Measurements from ENCODE around the gene SFTPD.
"Not testable (repeated sequence)": the region's sequence is repeated elsewhere in the genome, so short reads cannot be mapped to it uniquely, and the experiment has no call there.

SFTPD gene

DNA sequence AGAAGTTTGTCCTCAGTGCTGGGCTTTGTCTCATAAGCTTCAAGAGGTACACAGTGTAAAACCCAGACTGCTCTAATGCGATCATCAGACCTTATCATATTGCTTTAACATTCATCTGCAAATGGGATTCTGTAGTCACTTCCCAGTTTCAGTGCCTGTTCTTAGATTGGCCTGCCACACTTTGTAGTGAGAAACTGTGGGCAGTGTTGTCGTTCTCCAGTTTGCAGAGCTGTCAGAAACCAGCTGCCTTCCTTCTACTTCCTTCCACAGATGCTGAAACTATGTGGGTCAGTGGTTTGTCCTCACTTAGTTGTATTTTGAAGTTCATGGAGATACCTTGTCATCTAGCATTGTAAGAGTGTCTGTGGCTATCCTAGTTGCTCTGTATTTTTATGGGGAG is 59.9 kb downstream of the SFTPD start:
- not testable (repeated sequence) for H4K5ac ChIP-seq (ENCODE audit: low read length); H2BK120ac ChIP-seq (ENCODE audit: low read depth, low read length); H3K4me1 ChIP-seq (ENCODE audit: control insufficient read depth, low read depth, low read length); H3K56ac ChIP-seq (ENCODE audit: low read length); H3K27me3 ChIP-seq (ENCODE audit: insufficient read depth, low read length, poor library complexity); H3K4me2 ChIP-seq (ENCODE audit: low read length); H3K4me3 ChIP-seq (ENCODE audit: low read length); H3K9ac ChIP-seq (ENCODE audit: low read length); H3K18ac ChIP-seq (ENCODE audit: low read length); H3K23ac ChIP-seq (ENCODE audit: low read length); H2BK5ac ChIP-seq (ENCODE audit: low read length); H3K79me1 ChIP-seq (ENCODE audit: low read length); H4K8ac ChIP-seq (ENCODE audit: low read depth, low read length); H2AK5ac ChIP-seq (ENCODE audit: low read length); DNase-seq; H3K4ac ChIP-seq (ENCODE audit: low read depth, low read length); H3K79me2 ChIP-seq (ENCODE audit: control insufficient read depth, insufficient read depth, low read length); H3K36me3 ChIP-seq (ENCODE audit: control insufficient read depth, insufficient read depth, low read length); H3K27ac ChIP-seq (ENCODE audit: low read depth, low read length); H2BK15ac ChIP-seq (replicated peaks; ENCODE audit: low read depth)
- WGBS (ENCODE audit: extremely low coverage, insufficient coverage, low lambda C conversion rate) = no CpG with 5 or more reads among the region's 2 CpGs
